GM19468 (cell line): Measurements from ENCODE around the gene SERPINA3.
"Not testable (repeated sequence)": the region's sequence is repeated elsewhere in the genome, so short reads cannot be mapped to it uniquely, and the experiment has no call there.

Source experiments
- ATAC-seq: cut with Tn5 transposase; IDR thresholded peaks from one replicate; pipeline ENCODE4 v1.9.1; 2021; ENCODE audit warnings: mild to moderate bottlenecking, moderate library complexity, moderate number of reproducible peaks; ENCODE audit not compliant: unreplicated experiment; ENCODE audit errors: extremely low read depth

The SERPINA3 gene

DNA sequence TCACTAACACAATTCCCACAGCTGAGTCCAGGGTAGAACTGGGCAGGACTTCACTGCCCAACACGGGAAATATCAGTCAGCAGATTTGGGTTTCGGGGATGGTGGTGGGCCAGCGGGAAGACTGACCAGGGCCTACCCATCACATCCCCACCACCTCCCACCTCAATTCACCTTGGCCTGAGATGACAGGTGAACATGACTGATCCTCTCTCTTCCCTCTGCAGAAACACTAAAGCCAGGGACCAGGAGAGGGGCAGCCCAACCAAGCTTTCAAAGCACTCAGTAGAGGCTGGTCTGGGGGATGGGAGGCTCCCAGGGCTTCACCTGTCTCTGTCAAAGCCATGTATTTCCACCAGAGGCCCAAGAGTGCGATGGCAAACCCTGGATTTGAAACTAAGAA, 28.6 kb upstream of the SERPINA3 start:
- no peak for ATAC-seq

DNA sequence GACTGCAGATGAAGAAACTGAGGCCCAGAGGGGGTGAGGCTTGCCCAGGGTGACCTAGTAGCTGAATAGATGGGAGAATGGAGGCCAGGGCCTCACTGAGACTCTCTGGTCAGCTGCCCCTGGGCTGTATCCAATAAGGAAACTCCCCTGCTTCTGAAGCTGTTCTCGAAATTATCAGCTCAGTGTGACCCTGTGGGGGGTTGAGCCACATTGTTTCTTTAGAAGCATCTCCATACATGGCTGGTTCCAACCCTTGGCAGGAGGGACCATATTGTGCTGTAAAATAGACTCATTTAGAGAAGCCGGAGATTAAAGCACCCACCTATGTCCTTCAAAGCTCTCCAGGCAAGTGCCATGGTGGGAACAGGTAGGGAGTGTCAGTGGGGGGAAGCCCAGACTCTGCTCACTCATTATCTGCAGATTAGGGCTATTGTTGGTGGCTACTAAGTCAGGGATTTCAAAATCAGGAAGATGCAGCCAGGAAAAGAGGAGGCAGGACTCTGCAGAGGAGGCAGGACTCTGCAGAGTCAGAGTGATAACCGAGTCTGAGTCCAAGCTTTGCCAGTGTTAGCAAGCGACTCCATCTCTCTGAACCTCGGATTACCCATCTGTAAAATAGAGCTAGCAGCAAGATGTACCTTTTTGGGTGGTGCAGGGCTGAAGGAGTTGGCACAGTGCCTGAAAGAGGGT, 27.5 kb upstream of the SERPINA3 start:
- ATAC-seq = no peak

DNA sequence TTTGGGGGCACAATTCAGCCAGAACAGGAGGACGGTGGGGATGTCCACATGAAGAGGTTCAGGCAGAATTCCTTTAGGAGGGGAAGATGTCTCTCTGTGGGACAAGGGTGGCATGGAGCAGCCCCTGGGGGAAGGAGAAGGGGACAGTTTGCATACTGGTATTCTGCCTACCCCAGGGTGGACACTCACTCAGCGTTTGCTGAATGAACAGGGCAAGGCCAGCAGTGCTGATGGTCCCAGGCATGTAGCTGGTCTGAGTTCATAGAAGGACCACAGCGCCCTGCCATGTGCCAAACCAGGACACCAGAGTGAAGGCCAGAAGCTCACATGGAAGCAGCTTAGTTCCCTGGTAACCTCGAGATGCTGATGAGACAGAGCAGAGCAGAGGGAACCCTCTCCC, 25.6 kb upstream of the SERPINA3 start:
- ATAC-seq = no peak

DNA sequence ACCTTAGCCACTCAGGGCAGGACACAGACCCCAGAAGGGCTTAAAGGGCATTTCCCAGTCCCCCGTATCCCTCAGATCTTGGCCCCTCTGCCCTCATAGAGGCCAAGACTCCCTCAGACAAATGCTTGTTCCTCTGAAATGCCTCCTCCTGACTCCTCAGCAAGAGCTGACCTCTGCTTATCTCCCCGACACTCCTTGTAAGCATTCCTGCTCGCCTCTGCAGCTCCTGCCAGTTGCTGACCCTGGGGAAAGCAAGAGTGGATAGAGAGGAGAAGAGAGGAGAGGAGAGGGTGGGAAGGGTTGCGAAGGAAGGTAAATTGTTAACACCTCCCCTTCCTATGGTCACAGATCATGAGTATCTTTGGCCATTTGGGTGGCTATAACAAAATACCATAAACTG, 23.9 kb upstream of the SERPINA3 start:
- no peak for ATAC-seq

DNA sequence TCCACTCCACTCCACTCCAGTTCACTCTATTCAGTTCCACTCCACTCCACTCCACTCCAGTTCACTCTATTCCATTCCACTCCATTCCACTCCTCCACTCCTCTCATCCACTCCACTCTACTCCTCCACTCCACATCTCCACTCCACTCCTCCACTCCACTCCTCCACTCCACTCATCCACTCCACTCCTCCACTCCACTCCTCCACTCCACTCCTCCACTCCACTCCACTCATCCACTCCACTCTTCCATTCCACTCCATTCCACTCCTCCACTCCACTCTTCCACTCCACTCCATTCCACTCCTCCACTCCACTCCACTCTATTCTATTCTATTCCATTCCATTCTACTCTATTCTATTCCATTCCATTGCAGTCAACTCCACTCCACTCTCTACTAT, 21.1 kb upstream of the SERPINA3 start:
- ATAC-seq = no peak

DNA sequence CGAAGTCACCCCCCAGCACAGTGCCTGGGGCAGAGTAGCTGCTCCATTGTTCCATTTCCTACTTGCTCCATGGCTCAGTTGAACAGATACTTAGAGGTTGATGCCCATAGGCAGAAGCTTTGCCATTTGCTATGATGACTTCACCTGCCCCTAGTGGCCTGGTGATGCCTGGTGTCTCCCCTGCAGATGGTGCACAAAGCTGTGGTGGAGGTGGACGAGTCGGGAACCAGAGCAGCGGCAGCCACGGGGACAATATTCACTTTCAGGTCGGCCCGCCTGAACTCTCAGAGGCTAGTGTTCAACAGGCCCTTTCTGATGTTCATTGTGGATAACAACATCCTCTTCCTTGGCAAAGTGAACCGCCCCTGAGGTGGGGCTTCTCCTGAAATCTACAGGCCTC, 20.3 kb upstream of the SERPINA3 start:
- no peak for ATAC-seq

DNA sequence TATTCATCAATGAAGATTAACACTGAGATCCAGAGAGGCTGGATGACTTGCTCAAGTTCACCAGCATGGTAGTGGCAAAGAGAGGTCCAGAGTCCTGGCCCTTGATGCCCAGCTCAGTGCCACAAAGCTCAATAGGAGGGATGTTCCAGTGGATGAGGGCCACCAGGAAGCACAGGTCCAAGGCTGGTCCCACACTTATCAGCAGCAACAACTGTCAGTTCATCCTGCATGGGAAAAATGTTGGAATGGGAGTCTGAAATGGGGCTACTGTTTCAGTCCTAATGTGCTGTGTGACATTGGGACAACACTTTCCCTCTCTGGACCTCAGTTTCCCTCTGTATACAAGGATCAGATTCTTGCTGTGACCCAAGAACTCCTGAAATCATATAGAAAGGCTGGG, 19.7 kb upstream of the SERPINA3 start:
- ATAC-seq = no peak

DNA sequence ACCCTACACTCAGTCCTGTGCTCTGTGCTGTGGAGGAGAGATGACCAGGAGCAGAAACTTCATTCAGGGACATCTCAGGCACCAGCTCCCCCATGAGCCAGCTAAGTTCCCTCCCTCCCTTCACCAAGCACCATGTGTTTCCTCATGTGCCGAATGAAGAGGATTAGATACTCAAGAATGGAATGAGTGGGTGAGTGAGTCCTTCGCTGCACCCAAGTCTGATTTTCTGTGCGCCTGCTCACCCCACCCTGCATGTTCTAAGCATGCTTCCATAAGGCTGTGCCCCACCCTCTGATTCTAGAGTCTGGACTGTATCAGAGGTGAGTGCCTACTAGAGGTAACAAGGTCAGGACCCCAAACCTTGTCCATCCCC, 18.8 kb upstream of the SERPINA3 start:
- ATAC-seq = no peak

DNA sequence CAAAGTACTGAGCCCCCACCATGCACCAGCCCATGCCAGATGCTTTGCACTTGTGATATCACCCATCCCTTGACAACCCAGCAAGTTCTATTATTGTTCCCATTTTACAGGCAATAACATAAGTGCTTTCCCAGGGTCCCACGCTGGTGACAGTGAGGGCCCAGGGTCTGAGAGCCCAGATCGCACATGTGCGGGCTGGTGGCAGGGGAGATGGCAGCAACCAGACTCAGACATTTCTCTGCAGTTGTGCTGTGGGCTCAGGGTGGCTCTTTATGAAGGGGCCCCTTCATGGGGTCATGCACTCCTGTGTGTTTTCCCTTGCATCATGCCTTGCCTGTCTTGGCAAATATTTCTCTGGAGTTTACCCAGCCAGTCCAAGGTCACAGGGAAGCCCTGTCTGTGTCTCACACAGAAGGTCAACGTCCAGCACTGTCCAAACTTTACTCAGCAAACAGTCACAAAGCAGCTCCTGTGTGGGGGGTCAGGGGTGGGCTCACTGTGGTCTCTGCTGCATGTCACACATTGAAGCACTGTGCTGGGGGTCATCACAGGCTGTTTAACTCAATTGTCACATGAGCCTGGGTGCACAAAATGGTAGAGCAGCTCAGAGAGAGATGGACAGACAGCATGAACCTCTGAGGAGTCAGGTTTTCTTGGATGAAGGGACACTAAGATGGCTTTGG, 18.3 kb upstream of the SERPINA3 start:
- ATAC-seq = no peak

DNA sequence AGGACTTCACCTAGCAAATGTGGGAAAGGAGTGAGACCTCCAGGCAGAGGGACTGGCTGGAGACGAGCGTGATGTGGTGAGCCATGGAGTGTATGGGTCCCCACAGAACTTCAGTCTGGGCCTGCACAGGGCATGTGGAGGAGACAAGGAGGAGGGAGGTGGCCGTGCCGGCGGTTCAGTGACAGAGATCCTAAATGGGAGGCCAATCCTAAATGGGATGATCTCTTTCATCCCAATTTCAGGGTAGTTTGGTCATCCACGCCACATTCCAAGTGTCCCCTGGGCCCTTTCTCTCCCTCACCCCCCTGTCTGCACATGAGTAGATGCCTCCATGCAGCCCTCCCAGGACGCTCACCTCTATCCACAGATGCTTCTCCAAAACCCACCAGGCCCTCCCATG, 17.8 kb upstream of the SERPINA3 start:
- ATAC-seq = no peak

DNA sequence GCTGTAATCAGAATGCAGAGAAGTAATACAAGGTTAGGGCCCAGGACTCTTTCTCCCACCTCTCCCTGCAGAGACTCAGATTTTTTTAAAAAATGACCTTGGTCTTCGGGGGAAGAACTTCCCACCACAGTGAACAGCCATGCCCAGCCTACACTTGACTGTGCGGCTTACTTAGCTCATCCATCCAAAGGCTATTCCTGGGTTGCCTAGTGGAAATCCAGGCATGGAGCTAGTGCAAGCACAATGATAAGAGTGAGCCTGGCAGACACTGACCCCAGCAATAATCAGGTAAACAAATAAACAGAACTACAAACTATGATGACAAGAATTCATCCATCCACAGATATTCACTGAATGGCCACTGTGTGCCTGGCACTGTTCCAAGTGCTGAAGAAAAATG, 16.3 kb upstream of the SERPINA3 start:
- no peak for ATAC-seq

DNA sequence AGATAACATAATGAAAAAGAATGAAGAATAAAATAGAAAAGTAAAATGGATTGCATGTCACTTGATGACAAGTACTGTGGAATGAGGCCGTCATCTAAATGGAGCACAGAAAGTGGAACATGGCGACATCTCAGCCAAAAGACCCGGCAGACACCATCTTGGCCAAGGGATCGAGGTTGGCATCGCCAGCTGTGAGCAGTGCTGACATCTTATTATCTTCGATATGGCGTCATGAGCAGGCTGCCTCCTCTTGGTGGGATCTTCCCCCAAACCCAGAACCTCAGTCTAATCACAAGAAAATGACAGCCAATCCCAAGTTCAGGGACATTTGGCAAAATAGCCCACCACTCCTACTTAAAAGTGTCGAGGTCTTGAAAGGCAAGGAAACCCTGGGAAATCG, 15.8 kb upstream of the SERPINA3 start:
- no peak for ATAC-seq

DNA sequence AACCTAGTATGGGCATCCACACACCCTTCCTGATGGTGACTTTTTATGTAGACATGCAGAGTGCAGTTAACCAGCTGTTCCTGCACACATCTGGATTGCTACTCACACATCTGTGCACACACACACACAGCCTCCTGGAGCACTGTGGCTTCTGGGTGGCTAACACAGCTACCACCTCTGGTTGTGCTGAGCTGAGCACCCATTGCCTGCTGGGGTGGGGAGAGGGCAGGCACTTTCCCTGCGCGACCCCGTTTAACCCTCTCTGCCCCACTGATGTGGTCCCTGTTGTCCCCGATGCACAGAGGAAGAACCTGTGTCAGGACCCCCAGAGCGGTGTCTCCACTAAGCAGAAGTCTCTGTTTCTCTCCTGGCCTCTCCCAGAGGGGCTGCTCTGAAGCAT, 14.4 kb upstream of the SERPINA3 start:
- no peak for ATAC-seq

DNA sequence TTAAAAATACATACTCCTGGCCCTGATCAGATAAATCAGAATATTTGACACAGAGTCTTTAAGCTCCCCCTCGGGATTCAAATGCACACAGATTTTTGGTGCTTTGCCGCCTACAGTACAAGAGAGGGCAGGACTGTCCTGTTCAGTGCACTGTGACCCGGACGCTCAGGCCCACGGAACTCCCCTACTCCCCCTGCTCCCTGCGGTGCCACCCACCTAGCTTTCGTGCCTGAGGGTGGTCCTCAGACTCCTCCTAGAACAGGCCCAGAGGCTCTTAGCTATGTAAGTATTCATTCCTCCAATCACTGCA, 13.7 kb upstream of the SERPINA3 start:
- no peak for ATAC-seq

DNA sequence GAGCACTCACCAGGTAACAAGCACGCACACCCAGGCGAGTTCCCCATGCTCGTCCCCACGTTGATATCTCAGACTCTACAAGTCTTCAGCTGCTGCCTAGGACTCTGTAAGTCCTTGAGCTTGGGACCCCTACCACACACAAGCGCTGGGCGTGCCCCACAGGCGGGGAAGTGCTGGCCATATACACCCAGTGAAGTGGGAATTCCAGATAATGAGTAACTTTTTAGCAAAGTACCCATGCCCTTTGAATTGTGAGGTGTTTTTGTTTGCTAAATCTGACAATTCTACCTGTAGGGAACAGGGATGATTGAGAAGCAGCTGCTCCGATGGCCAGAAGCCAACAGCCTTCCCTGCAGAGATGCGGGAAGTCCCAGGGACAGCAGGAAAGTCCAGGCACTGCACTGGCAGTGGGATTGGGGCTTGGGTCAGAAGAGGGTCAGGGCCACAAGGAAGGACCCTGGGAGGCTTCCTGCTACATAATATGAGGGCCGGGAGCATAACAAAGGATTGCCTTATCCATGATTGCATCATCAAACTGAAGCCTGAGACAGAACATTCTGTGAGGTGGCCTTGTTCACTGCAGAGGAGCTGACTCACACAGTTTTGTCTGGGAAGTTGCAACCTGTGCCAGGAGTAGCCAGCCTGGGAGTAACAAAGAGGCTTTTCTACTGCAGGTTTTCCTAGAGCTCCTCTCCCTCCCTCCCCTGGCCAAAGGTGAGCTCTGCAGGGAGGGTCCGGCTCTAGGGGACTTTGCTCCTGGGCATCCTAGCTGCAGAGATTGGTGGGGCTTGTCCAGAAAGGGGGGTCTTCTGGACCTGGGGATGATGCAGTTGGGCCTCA, 13.2 kb upstream of the SERPINA3 start:
- ATAC-seq = no peak

DNA sequence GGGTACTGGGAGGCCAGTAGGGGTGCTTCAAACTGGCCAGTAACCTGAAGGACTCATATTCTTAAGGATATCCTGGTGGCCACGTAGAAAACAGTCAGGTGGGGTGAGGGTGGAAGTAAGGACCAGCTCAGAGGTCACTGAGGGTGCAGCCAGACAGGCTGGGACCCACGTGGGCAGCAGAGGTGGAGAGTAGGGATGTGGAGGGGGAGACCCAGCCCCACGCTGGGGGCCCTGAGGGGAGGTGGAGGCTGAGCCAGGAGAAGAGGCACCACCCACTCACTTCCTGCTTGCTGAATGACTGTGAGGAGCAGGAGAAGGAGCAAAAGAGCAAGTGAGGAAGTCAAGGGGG, 12.6 kb upstream of the SERPINA3 start:
- ATAC-seq = no peak

DNA sequence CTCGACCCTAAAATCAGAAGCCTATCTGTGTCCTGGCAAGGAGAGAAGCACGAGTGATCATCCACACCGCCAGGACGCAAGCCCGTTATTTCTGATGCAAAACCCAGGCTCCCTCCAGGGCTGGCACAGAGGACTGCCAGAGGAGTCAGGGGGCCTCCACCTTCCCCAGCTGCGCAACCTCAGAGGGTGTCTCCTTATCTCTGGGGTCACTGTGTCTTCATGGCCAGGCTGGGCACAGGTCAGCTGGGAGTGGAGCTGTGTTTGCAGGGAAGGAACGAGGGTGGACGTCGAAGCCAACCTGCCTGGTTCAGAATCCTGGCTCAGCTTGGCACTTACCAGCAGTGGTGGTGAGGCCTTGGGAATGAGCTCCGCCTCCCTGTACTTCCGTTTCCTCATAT, 12.0 kb upstream of the SERPINA3 start:
- ATAC-seq = no peak

DNA sequence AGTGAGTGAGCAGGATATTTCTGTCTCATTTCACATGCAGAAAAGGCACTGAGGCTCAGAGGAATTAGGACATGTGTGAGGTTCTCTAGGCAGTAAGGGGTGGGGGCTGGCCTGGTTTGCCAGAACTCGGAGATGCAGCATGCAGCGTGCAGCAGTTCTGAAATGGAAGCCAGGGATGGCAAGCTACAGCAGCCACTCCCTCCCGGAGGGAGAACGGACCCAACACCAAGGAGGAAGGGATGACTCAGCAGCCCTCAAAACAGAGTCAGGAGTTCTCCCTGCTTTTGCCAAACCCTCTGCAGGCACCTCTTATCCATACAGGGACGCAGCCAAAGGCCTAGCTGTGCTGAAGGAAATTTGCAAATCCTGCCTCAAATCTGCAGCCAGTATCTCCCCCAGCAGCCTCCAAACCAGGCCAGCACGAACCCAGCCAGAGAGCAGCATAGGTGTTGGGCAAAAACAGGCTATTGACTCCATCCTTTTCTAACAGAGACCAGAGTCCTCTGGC, 10.3 kb upstream of the SERPINA3 start:
- no peak for ATAC-seq

DNA sequence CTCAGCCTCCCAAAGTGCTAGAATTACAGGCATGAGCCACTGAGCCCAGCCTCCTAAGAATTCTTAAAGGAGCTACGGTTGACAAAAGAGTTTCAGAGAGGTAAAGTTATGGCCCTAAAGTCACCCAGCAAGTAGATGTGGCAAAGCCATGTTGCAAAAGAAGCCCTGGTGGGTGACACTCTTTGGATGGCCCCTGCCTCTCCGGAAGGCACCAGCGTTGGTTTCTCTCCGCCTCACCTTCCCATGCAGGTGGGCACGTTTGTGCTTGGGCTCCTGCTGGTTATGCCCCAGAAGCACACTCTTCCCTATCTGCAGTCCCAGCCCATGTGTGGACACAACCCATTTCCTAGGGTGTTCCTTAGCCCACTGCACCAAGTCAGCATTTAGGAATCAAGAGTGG, 9.5 kb upstream of the SERPINA3 start:
- no peak for ATAC-seq

DNA sequence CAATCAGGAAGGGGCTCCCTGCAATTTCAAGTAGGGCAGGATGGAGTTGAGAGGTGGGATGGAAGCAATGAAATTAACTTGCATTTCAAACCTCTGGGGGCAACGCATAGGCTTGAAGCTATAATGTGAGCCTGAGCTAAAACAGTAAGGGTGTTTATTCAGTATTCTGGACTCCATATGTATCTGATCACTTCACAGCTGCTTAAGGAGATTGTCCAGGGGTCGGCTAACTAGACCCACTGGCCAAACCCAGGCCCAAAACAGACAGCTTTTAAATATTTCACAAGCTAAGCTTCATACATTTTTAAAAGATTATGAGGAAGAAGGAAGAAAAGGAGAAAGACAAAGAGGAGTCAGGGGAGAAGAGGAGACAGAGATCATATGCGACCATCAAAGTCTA, 6.8 kb upstream of the SERPINA3 start:
- no peak for ATAC-seq

DNA sequence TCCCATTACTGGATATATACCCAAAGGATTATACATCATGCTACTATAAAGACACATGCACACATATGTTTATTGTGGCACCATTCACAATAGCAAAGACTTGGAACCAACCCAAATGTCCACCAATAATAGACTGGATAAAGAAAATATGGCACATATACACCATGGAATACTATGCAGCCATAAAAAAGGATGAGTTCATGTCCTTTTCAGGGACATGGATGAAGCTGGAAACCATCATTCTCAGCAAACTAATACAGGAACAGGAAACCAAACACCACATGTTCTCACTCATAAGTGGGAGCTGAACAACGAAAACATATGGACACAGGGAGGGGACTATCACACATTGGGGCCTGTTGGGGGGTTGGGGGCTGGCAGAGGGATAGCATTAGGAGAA, 3.2 kb upstream of the SERPINA3 start:
- not testable (repeated sequence) for ATAC-seq
